Left ventricle myocardium inferior (tissue), 1 donor: ENCODE data around the gene PTPRM. TPM values are rescaled to one million over a fixed set of nuclear protein-coding genes. Genes with fewer than 3 reads are reported as not detected.

ENCODE experiments used
- DNase-seq: peaks from one replicate; pipeline ENCODE4 v3.0.0-alpha.2; 2020
- H3K27ac ChIP-seq: fragments of 200-600 bp; replicated peaks from 2 replicates; pipeline ENCODE4 v1.8.0; 2021
- H3K27me3 ChIP-seq: fragments of 200-600 bp; 2 replicates; pipeline ENCODE4 v1.8.0; 2021; ENCODE audit warnings: low read depth
- H3K36me3 ChIP-seq: fragments of 200-600 bp; 2 replicates; pipeline ENCODE4 v1.8.0; 2021
- H3K4me1 ChIP-seq: fragments of 200-600 bp; 2 replicates; pipeline ENCODE4 v1.8.0; 2021
- H3K4me3 ChIP-seq: fragments of 200-600 bp; 2 replicates; pipeline ENCODE4 v1.8.0; 2021; ENCODE audit warnings: mild to moderate bottlenecking, moderate library complexity
- H3K9me3 ChIP-seq: fragments of 200-600 bp; replicated peaks from 2 replicates; pipeline ENCODE4 v1.8.0; 2021
- CTCF ChIP-seq: fragments of 200-600 bp; IDR thresholded peaks from 2 replicates; pipeline ENCODE4 v1.8.0; 2021; ENCODE audit warnings: antibody characterized with exemption, mild to moderate bottlenecking, borderline replicate concordance
- intact Hi-C: fragments of 100-400 bp; cut with micrococcal nuclease; formaldehyde crosslinking; loops from one replicate; pipeline ENCODE4 v1.11.0; 2022
- total RNA-seq: library from RNA; stranded (reverse); fragmentation: NEBNext Ultra II Directional; extraction: Animal tissue kit (Norgen Biotek cat#: 25700); gene quantifications from one replicate; pipeline ENCODE4 v1.2.1, GENCODE V29; 2021
- donor health status: DM: no; HTN: yes; CAD: no; lungs with severe emphysema.

Gene PTPRM
- total RNA-seq, 1 donor from 2014 or later = 132 TPM

DNA sequence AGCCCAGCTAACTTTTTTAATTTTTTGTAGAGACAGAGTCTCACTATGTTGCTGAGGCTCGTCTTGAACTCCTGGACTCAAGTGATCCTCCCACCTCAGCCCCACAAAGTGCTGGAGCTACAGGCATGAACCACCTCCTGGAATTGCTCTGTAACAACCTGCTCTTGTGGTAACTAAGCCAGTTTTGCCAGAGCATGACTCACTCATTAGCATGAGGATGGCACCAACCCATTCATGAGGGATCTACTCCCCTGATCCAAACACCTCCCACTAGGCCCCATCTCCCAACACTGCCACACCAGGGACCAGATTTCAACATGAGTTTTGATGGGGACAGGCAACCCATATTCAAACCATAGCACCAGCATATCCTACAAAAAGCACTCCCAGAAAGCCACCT lies 693.2 kb downstream of the PTPRM start:
- no peak for DNase-seq
- peaks cover 13% of the 10 kb centered on the region for H3K4me1 ChIP-seq
- no peaks in the 10 kb centered on the region for H3K9me3 ChIP-seq
- H3K27me3 ChIP-seq = no peaks in the 10 kb centered on the region
- intact Hi-C loops = no loop called here
- peaks cover 7% of the 10 kb centered on the region for H3K36me3 ChIP-seq
- TF ChIP-seq CTCF = no peak
- no peak overlapping the region for H3K4me3 ChIP-seq
- H3K27ac ChIP-seq = no peak overlapping the region

GRCh38 chr18:8260827-8261226 lies 693.7 kb downstream of the PTPRM start:
- Histone ChIP-seq H3K27me3 (no peaks in the 10 kb centered on the region), H3K36me3 (peaks cover 8% of the 10 kb centered on the region), H3K27ac (no peak overlapping the region), H3K4me1 (peaks cover 13% of the 10 kb centered on the region), H3K9me3 (no peaks in the 10 kb centered on the region), H3K4me3 (no peak overlapping the region)
- no peak for DNase-seq
- no peak for TF ChIP-seq CTCF
- intact Hi-C loops = no loop called here

GRCh38 chr18:8261651-8262091 lies 694.6 kb downstream of the PTPRM start:
- H3K27me3 ChIP-seq = no peaks in the 10 kb centered on the region
- no peak for DNase-seq
- H3K27ac ChIP-seq = no peak overlapping the region
- peaks cover 8% of the 10 kb centered on the region for H3K36me3 ChIP-seq
- H3K9me3 ChIP-seq = no peaks in the 10 kb centered on the region
- peaks cover 13% of the 10 kb centered on the region for H3K4me1 ChIP-seq
- no peak overlapping the region for H3K4me3 ChIP-seq
- intact Hi-C loops = no loop called here
- TF ChIP-seq CTCF = no peak

GRCh38 chr18:8262221-8262620 lies 695.1 kb downstream of the PTPRM start:
- no peak for TF ChIP-seq CTCF
- no peak overlapping the region for H3K27ac ChIP-seq
- no peaks in the 10 kb centered on the region for H3K27me3 ChIP-seq
- no peaks in the 10 kb centered on the region for H3K9me3 ChIP-seq
- DNase-seq = no peak
- peaks cover 13% of the 10 kb centered on the region for H3K4me1 ChIP-seq
- intact Hi-C loops = no loop called here
- no peak overlapping the region for H3K4me3 ChIP-seq
- H3K36me3 ChIP-seq = peaks cover 8% of the 10 kb centered on the region

DNA sequence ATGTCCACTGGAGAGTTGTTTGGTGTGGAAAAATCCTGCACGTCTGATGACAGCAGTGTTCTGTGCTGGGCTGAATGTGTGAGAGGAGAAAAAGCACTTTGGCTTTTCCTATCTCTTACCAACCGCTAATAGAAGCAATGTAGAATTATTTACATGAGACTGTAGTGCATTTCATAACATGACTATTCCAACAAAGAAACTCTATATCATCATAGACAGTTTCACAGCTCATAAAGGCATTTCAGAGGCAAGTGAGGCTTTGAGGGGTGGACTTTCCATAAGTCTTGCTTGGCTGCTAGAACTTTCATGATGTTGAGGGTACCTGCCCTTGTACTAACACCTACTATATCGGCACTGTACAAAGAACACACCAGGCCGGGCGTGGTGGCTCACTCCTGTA lies 697.0 kb downstream of the PTPRM start:
- Histone ChIP-seq H3K36me3 (peaks cover 5% of the 10 kb centered on the region), H3K4me1 (no peaks in the 10 kb centered on the region), H3K27me3 (no peaks in the 10 kb centered on the region), H3K9me3 (no peaks in the 10 kb centered on the region), H3K27ac (no peak overlapping the region), H3K4me3 (no peak overlapping the region)
- no peak for DNase-seq
- no peak for TF ChIP-seq CTCF
- intact Hi-C loops = no loop called here
